ENCODE measurements around the gene PRDM11.
A peak's percentile ranks its signal among the peaks of the same experiment; 100 is the strongest.

Gene PRDM11

GRCh38 chr11:45147017-45147728, 734 bp downstream of the PRDM11 start:
- Histone ChIP-seq H3K9me3 (ENCODE audit: control insufficient read depth, insufficient read depth, low read length) (no peaks in the 10 kb centered on the region), H3K36me3 (ENCODE audit: insufficient read depth, low read length) (no peaks in the 10 kb centered on the region), H3K4me1 (ENCODE audit: insufficient read depth, low read length) (no peaks in the 10 kb centered on the region), H3K9ac (ENCODE audit: low read depth, low read length) (peak overlapping the region; percentile 91)

GRCh38 chr11:45147891-45148675, 1.6 kb downstream of the PRDM11 start:
- no peaks in the 10 kb centered on the region for H3K9me3 ChIP-seq (ENCODE audit: control insufficient read depth, insufficient read depth, low read length)
- H3K36me3 ChIP-seq (ENCODE audit: insufficient read depth, low read length) = no peaks in the 10 kb centered on the region
- H3K4me1 ChIP-seq (ENCODE audit: insufficient read depth, low read length) = no peaks in the 10 kb centered on the region
- H3K9ac ChIP-seq (ENCODE audit: low read depth, low read length) = peak overlapping the region; percentile 91

GRCh38 chr11:45149483-45150056, 3.1 kb downstream of the PRDM11 start:
- Histone ChIP-seq H3K9ac (ENCODE audit: low read depth, low read length) (no peak overlapping the region), H3K4me1 (ENCODE audit: insufficient read depth, low read length) (no peaks in the 10 kb centered on the region), H3K36me3 (ENCODE audit: insufficient read depth, low read length) (no peaks in the 10 kb centered on the region), H3K9me3 (ENCODE audit: control insufficient read depth, insufficient read depth, low read length) (no peaks in the 10 kb centered on the region)

- Histone ChIP-seq H3K4me1 (ENCODE audit: insufficient read depth, low read length) (no peaks in the 10 kb centered on the region), H3K9me3 (ENCODE audit: control insufficient read depth, insufficient read depth, low read length) (no peaks in the 10 kb centered on the region), H3K9ac (ENCODE audit: low read depth, low read length) (no peak overlapping the region), H3K36me3 (ENCODE audit: insufficient read depth, low read length) (no peaks in the 10 kb centered on the region)
Observed at GRCh38 chr11:45150301-45150700, 3.9 kb downstream of the PRDM11 start.

DNA sequence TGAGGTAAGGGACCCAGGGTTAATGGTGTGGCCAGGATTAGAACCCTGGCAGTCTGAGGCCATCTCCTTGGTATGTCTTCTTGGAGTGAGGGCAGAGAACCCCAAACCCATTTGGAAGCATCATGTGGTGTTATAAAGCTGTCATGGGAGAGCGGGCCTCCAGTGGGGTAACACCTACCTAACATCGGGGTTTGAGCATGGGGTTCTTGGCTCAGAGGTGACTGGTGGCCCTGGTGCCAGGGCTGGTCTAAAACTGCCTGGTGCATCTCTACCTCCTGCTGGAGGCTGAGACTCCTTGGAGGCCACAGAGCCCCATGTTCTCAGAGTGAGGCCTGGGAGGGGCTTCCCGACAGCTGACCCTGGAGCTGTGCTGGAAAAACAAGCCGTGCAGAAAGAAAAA, 4.5 kb downstream of the PRDM11 start:
- Histone ChIP-seq H3K36me3 (ENCODE audit: insufficient read depth, low read length) (no peaks in the 10 kb centered on the region), H3K9ac (ENCODE audit: low read depth, low read length) (no peak overlapping the region), H3K9me3 (ENCODE audit: control insufficient read depth, insufficient read depth, low read length) (no peaks in the 10 kb centered on the region)

GRCh38 chr11:45151362-45151982, 5.0 kb downstream of the PRDM11 start:
- no peak overlapping the region for H3K9ac ChIP-seq (ENCODE audit: low read depth, low read length)
- H3K4me1 ChIP-seq (ENCODE audit: insufficient read depth, low read length) = no peaks in the 10 kb centered on the region
- H3K9me3 ChIP-seq (ENCODE audit: control insufficient read depth, insufficient read depth, low read length) = no peaks in the 10 kb centered on the region
- H3K36me3 ChIP-seq (ENCODE audit: insufficient read depth, low read length) = no peaks in the 10 kb centered on the region

More for the DNA sequence above, 4.5 kb downstream of the PRDM11 start:
- H3K4me1 ChIP-seq (ENCODE audit: insufficient read depth, low read length) = no peaks in the 10 kb centered on the region

DNA sequence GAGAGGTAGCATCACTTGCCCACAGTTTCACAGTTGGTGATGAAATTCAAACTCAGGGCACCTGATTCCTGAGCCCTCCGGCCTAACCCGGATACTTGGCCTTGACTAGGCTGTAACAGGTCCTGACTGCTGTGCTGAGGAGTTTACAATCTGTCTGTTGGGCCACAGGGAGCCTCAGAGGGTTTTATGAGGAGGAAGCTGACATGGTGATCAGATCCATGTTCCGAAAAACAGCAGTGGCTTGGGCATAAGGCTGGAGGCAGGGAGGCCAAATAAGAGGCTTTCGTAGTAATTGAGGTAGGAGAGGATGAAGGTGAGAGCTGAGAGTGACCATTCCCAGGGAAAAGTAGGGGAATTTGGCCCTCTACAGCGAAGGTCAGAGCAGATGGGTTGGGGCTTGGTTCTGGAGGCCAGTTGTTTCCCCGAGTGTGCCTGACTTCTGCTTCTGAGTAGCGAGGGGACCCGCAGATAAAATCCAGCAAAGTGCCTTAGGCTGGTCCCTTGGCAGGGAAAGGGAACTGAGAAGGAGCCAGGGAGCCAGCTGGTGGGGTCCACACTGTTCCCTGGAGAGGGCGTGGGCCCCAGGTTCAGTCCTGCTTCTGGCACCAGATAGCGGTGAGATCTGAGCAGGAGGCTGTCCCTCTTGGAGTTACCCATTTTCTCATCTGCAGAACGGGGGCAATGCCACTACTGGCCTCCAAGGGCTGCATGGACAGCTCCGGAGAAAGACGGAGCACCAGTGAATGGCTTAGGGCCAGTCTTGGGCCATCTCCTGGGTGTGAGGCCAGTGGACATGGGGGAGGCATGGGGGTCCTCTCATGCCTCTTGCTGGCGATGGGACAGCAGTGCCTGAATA, 6.5 kb downstream of the PRDM11 start:
- Histone ChIP-seq H3K4me1 (ENCODE audit: insufficient read depth, low read length) (peaks cover 5% of the 10 kb centered on the region), H3K9ac (ENCODE audit: low read depth, low read length) (no peak overlapping the region), H3K36me3 (ENCODE audit: insufficient read depth, low read length) (no peaks in the 10 kb centered on the region), H3K9me3 (ENCODE audit: control insufficient read depth, insufficient read depth, low read length) (no peaks in the 10 kb centered on the region)

DNA sequence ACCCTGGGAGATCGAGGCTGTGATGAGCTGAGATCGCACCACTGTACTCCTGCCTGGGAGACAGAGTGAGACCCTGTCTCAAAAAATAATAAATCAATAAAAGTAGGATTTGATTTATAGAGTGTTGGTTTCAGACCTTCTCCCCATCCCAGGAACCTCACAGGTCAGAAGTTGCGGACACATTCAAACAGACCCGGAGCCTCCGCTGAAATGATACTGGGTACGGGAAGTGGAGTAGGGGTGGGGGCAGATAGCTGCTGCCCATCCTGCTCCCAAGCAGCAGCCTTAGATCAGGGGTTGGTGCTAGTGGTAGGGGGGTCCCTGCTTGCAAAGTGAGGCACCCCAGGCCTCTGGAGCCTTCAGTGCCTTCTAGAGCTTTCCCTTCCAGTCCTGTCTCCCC, 7.8 kb downstream of the PRDM11 start:
- H3K4me1 ChIP-seq (ENCODE audit: insufficient read depth, low read length) = peaks cover 11% of the 10 kb centered on the region
- H3K36me3 ChIP-seq (ENCODE audit: insufficient read depth, low read length) = no peaks in the 10 kb centered on the region
- no peak overlapping the region for H3K9ac ChIP-seq (ENCODE audit: low read depth, low read length)
- no peaks in the 10 kb centered on the region for H3K9me3 ChIP-seq (ENCODE audit: control insufficient read depth, insufficient read depth, low read length)

DNA sequence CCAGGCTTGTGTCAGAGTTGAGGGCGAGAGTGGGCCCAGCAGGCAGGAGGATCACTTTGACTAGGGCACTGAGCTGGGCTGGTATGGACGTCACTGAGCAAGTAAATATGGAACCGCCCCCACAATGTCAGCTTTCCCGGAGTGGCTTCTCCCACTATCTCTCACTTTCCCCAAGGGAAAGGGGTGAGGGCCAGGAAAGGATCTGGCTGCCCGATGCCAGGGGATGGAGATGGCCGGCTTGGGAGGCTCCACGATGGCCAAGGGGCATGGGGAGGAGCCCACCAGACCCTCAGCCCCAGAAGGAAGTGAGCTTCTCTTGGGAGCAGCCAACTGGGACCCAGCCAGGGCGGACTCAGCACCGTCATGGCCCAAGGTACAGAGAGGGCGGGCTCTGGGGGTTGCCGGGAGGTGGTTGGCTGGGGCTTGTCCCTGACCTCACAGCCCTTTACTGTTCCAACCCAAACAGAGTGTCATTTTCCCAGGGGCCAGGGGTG, 8.7 kb downstream of the PRDM11 start:
- Histone ChIP-seq H3K4me1 (ENCODE audit: insufficient read depth, low read length) (peaks cover 11% of the 10 kb centered on the region), H3K9ac (ENCODE audit: low read depth, low read length) (no peak overlapping the region), H3K36me3 (ENCODE audit: insufficient read depth, low read length) (no peaks in the 10 kb centered on the region), H3K9me3 (ENCODE audit: control insufficient read depth, insufficient read depth, low read length) (no peaks in the 10 kb centered on the region)

- Histone ChIP-seq H3K9me3 (ENCODE audit: control insufficient read depth, insufficient read depth, low read length) (no peaks in the 10 kb centered on the region), H3K36me3 (ENCODE audit: insufficient read depth, low read length) (no peaks in the 10 kb centered on the region), H3K4me1 (ENCODE audit: insufficient read depth, low read length) (peaks cover 11% of the 10 kb centered on the region), H3K9ac (ENCODE audit: low read depth, low read length) (no peak overlapping the region)
Observed at GRCh38 chr11:45155627-45156180, 9.3 kb downstream of the PRDM11 start.

GRCh38 chr11:45156201-45156600, 9.8 kb downstream of the PRDM11 start:
- Histone ChIP-seq H3K9ac (ENCODE audit: low read depth, low read length) (no peak overlapping the region), H3K4me1 (ENCODE audit: insufficient read depth, low read length) (peaks cover 11% of the 10 kb centered on the region), H3K9me3 (ENCODE audit: control insufficient read depth, insufficient read depth, low read length) (no peaks in the 10 kb centered on the region), H3K36me3 (ENCODE audit: insufficient read depth, low read length) (no peaks in the 10 kb centered on the region)

GRCh38 chr11:45156741-45157140, 10.3 kb downstream of the PRDM11 start:
- Histone ChIP-seq H3K4me1 (ENCODE audit: insufficient read depth, low read length) (peaks cover 11% of the 10 kb centered on the region), H3K36me3 (ENCODE audit: insufficient read depth, low read length) (no peaks in the 10 kb centered on the region), H3K9me3 (ENCODE audit: control insufficient read depth, insufficient read depth, low read length) (no peaks in the 10 kb centered on the region), H3K9ac (ENCODE audit: low read depth, low read length) (no peak overlapping the region)

DNA sequence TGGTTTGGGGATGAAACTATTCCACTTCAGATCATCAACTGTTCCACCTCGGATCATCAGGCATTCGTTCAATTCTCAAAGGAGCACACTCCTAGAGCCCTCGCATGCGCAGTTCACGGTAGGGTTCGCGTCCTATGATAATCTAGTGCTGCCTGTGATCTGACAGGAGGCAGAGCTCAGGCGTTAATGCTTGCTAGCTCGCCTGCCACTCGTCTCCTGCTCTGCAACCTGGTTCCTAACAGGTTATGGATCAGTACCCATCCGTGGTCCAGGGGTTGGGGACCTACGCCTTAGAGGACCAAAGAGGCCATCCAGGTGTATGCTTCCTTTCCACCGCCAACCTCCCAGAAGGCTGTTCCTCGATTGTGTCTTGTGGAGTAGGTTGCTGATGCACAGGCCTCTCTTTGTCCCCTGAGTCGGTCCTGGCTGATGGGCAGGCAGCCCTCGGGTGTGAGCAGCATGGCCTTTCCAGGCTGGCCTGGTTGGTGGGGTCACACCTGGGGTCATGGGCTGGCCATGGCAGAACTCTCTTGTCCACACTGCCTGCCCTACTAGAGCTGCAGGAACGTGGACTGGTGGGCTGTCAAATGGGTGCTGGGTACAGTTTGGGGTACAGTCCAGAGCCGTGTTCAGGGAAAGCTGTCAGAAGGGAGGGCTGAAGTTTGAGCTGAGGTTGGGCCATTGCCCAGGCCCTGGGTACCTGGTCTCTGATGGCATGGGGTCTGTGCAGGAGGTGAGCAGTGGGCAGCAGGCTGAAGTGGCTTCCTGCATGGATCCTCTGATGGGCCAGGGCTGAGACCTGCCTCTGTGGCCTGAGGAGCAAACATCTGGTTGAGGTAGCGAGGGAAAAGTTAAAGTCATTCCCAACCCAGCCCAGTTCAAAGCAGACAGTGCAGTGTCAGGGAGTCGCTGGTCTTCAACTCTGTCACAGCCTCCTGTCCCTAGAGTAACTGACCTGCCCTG, 11.1 kb downstream of the PRDM11 start:
- H3K36me3 ChIP-seq (ENCODE audit: insufficient read depth, low read length) = no peaks in the 10 kb centered on the region
- no peaks in the 10 kb centered on the region for H3K9me3 ChIP-seq (ENCODE audit: control insufficient read depth, insufficient read depth, low read length)
- H3K9ac ChIP-seq (ENCODE audit: low read depth, low read length) = no peak overlapping the region
- H3K4me1 ChIP-seq (ENCODE audit: insufficient read depth, low read length) = peaks cover 11% of the 10 kb centered on the region
